HG03521 (cell line): Measurements from ENCODE around the gene NRP1.

Experiments
- ATAC-seq: cut with Tn5 transposase; IDR thresholded peaks from one replicate; pipeline ENCODE4 v1.9.1; 2021; ENCODE audit warnings: mild to moderate bottlenecking, moderate library complexity; ENCODE audit not compliant: unreplicated experiment

Gene NRP1

GRCh38 chr10:33216661-33217427 lies 117.6 kb downstream of the NRP1 start:
- ATAC-seq, result no peak

GRCh38 chr10:33215635-33216034 lies 118.8 kb downstream of the NRP1 start:
- ATAC-seq, result no peak

- ATAC-seq, result no peak
These were observed 119.3 kb downstream of the NRP1 start for GRCh38 chr10:33215154-33215553.

GRCh38 chr10:33214174-33214573 lies 120.3 kb downstream of the NRP1 start:
- ATAC-seq, result no peak

GRCh38 chr10:33212061-33212748 lies 122.3 kb downstream of the NRP1 start:
- ATAC-seq, result no peak

- ATAC-seq, result no peak
These were observed 123.2 kb downstream of the NRP1 start for GRCh38 chr10:33211106-33211878.

- no peak for ATAC-seq
These were observed 124.7 kb downstream of the NRP1 start for GRCh38 chr10:33209802-33210201.

- no peak for ATAC-seq
These were observed 126.3 kb downstream of the NRP1 start for GRCh38 chr10:33208166-33208565.

- ATAC-seq, result no peak
These were observed 130.4 kb downstream of the NRP1 start for GRCh38 chr10:33204031-33204430.

- ATAC-seq, result no peak
These were observed 132.5 kb downstream of the NRP1 start for GRCh38 chr10:33201971-33202370.

GRCh38 chr10:33201056-33201780 lies 133.2 kb downstream of the NRP1 start:
- no peak for ATAC-seq

- ATAC-seq, result no peak
These were observed 134.7 kb downstream of the NRP1 start for GRCh38 chr10:33199731-33200232.

- ATAC-seq, result no peak
These were observed 135.9 kb downstream of the NRP1 start for GRCh38 chr10:33198610-33199009.

- no peak for ATAC-seq
These were observed 137.6 kb downstream of the NRP1 start for GRCh38 chr10:33196710-33197491.

GRCh38 chr10:33196377-33196706 lies 138.1 kb downstream of the NRP1 start:
- ATAC-seq, result no peak

GRCh38 chr10:33195608-33196376 lies 138.7 kb downstream of the NRP1 start:
- no peak for ATAC-seq

GRCh38 chr10:33193701-33194521 lies 140.6 kb downstream of the NRP1 start:
- no peak for ATAC-seq

- peak; percentile 68 for ATAC-seq
These were observed 141.3 kb downstream of the NRP1 start for GRCh38 chr10:33193057-33193700.
